Trophoblast cell (in vitro differentiated cells and primary cell): ENCODE measurements around the gene USO1.

Experiments used
- DNase-seq, 2 donors: peaks; one replicate each; pipeline ENCODE4 v3.0.0-alpha.2; 2016
- H2AFZ ChIP-seq: 2 replicates; pipeline ENCODE4 v1.6.1; 2013; ENCODE audit warnings: low read length, moderate library complexity, mild to moderate bottlenecking; ENCODE audit not compliant: insufficient read depth, poor library complexity
- H2AK5ac ChIP-seq: 2 replicates; pipeline ENCODE4 v1.6.1; 2013; ENCODE audit warnings: mild to moderate bottlenecking, low read length
- H2BK120ac ChIP-seq: 2 replicates; pipeline ENCODE4 v1.6.1; 2013; ENCODE audit warnings: low read length, mild to moderate bottlenecking, moderate library complexity; ENCODE audit not compliant: insufficient read depth, poor library complexity
- H2BK12ac ChIP-seq: 2 replicates; pipeline ENCODE4 v1.6.1; 2013; ENCODE audit warnings: mild to moderate bottlenecking, low read length, moderate library complexity
- H2BK5ac ChIP-seq: 2 replicates; pipeline ENCODE4 v1.6.1; 2013; ENCODE audit warnings: low read length, low read depth, moderate library complexity, mild to moderate bottlenecking; ENCODE audit not compliant: poor library complexity
- H3K14ac ChIP-seq: 2 replicates; pipeline ENCODE4 v1.6.1; 2013; ENCODE audit warnings: mild to moderate bottlenecking, low read length
- H3K18ac ChIP-seq: 2 replicates; pipeline ENCODE4 v1.6.1; 2013; ENCODE audit warnings: mild to moderate bottlenecking, low read length
- H3K23ac ChIP-seq: 2 replicates; pipeline ENCODE4 v1.6.1; 2013; ENCODE audit warnings: low read length
- H3K27ac ChIP-seq: 2 replicates; pipeline ENCODE4 v1.5.1; 2013; ENCODE audit warnings: low read depth, mild to moderate bottlenecking, inconsistent platforms, low read length, moderate library complexity
- H3K27me3 ChIP-seq: 2 replicates; pipeline ENCODE4 v1.6.1; 2013; ENCODE audit warnings: inconsistent platforms, mild to moderate bottlenecking, low read length, moderate library complexity; ENCODE audit not compliant: insufficient read depth
- H3K36me3 ChIP-seq, 2 experiments: 1 replicate in 1 of 2; 2 replicates in 1 of 2; pipeline ENCODE4 v1.6.1; 2013; ENCODE audit warnings: low read length in 2 of 2, mild to moderate bottlenecking in 2 of 2, moderate library complexity in 1 of 2; ENCODE audit not compliant: insufficient read depth in 2 of 2, control insufficient read depth in 1 of 2
- H3K4ac ChIP-seq: 2 replicates; pipeline ENCODE4 v1.6.1; 2013; ENCODE audit warnings: low read depth, mild to moderate bottlenecking, low read length, moderate library complexity
- H3K4me1 ChIP-seq, 2 experiments: 1 replicate in 1 of 2; 2 replicates in 1 of 2; pipeline ENCODE4 v1.6.1; 2013; ENCODE audit warnings: low read length in 2 of 2, mild to moderate bottlenecking in 2 of 2, moderate library complexity in 1 of 2; ENCODE audit not compliant: insufficient read depth in 2 of 2, control insufficient read depth in 1 of 2
- H3K4me2 ChIP-seq: 2 replicates; pipeline ENCODE4 v1.6.1; 2013; ENCODE audit warnings: inconsistent platforms, mild to moderate bottlenecking, low read length, moderate library complexity
- H3K4me3 ChIP-seq: 2 replicates; pipeline ENCODE4 v1.5.1; 2013; ENCODE audit warnings: mild to moderate bottlenecking, low read depth, low read length, inconsistent platforms
- H3K79me1 ChIP-seq: one replicate; pipeline ENCODE4 v1.6.1; 2013; ENCODE audit warnings: low read length
- H3K79me2 ChIP-seq: 2 replicates; pipeline ENCODE4 v1.6.1; 2013; ENCODE audit warnings: low read length, mild to moderate bottlenecking; ENCODE audit not compliant: control insufficient read depth, insufficient read depth, poor library complexity
- H3K9ac ChIP-seq: 2 replicates; pipeline ENCODE4 v1.6.1; 2013; ENCODE audit warnings: mild to moderate bottlenecking, low read length
- H3K9me3 ChIP-seq: 2 replicates; pipeline ENCODE4 v1.6.1; 2013; ENCODE audit warnings: low read depth, mild to moderate bottlenecking, control low read depth, inconsistent platforms, low read length; ENCODE audit not compliant: insufficient read depth
- H4K12ac ChIP-seq: 2 replicates; pipeline ENCODE4 v1.6.1; 2013; ENCODE audit warnings: low read depth, mild to moderate bottlenecking, low read length, moderate library complexity
- H4K8ac ChIP-seq: 2 replicates; pipeline ENCODE4 v1.6.1; 2013; ENCODE audit warnings: low read depth, mild to moderate bottlenecking, low read length, moderate library complexity
- H4K91ac ChIP-seq: one replicate; pipeline ENCODE4 v1.6.1; 2013; ENCODE audit warnings: low read depth, mild to moderate bottlenecking, low read length, moderate library complexity
- WGBS: extraction: QIAGEN DNeasy Blood & Tissue Kit; methylation state at CpG from one replicate; pipeline ENCODE4 v1.1.7; 2013; ENCODE audit warnings: missing lambda C conversion rate; ENCODE audit not compliant: insufficient read length, insufficient coverage; ENCODE audit errors: extremely low coverage; 5-methylcytosine and 5-hydroxymethylcytosine counted together

Gene USO1

DNA sequence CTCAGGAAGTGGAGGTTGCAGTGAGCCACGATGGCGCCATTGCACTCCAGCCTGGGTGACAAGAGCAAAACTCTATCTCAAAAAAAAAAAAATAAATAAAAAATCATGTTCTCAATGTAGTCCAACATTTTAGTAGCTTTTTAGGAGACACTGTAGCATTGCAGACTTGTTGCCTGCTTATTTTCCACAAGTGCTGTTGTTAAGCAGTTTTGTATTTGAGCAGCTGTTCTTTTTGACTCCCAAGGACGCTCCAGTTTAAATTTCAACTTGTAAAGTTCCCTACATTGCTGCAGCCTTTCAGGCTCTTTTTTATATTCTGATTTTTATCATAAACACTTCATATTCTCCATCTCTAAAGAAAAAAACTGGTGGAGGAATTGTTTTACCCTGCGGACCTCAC, 94.7 kb downstream of the USO1 start:
- Histone ChIP-seq H2BK5ac (no peak overlapping the region), H3K18ac (no peak overlapping the region), H3K23ac (no peak overlapping the region), H3K4ac (no peak overlapping the region), H2AK5ac (no peak overlapping the region), H3K79me2 (no peaks in the 10 kb centered on the region), H3K9ac (no peak overlapping the region), H2AFZ (no peak overlapping the region), H3K4me2 (no peak overlapping the region), H2BK12ac (no peak overlapping the region), H3K4me3 (no peak overlapping the region), H3K27ac (no peak overlapping the region), H2BK120ac (no peak overlapping the region), H4K12ac (no peak overlapping the region), H3K36me3 (peaks cover 6 to 13% of the 10 kb centered on the region in 2 experiments), H3K27me3 (no peaks in the 10 kb centered on the region), H3K9me3 (no peaks in the 10 kb centered on the region), H3K14ac (no peak overlapping the region), H4K91ac (no peak overlapping the region), H4K8ac (no peak overlapping the region), H3K4me1 (no peaks in the 10 kb centered on the region), H3K79me1 (no peaks in the 10 kb centered on the region)
- no CpG with 5 or more reads among the region's 4 CpGs for WGBS
- DNase-seq, result no peak

- no peak overlapping the region for H3K9ac ChIP-seq
- H2BK5ac ChIP-seq, result no peak overlapping the region
- H3K23ac ChIP-seq, result no peak overlapping the region
- H3K27me3 ChIP-seq, result no peaks in the 10 kb centered on the region
- no peak overlapping the region for H4K91ac ChIP-seq
- H3K18ac ChIP-seq, result no peak overlapping the region
- H3K27ac ChIP-seq, result no peak overlapping the region
- DNase-seq, result no peak
- no peak overlapping the region for H2BK120ac ChIP-seq
- H2AK5ac ChIP-seq, result no peak overlapping the region
- no peak overlapping the region for H3K14ac ChIP-seq
- H2AFZ ChIP-seq, result no peak overlapping the region
- no peaks in the 10 kb centered on the region for H3K79me1 ChIP-seq
- no peaks in the 10 kb centered on the region for H3K79me2 ChIP-seq
- peaks cover 4% of the 10 kb centered on the region in 2 experiments for H3K36me3 ChIP-seq
- no peaks in the 10 kb centered on the region for H3K9me3 ChIP-seq
- no peak overlapping the region for H2BK12ac ChIP-seq
- H4K12ac ChIP-seq, result no peak overlapping the region
- no peak overlapping the region for H3K4ac ChIP-seq
- no CpG with 5 or more reads among the region's 2 CpGs for WGBS
- no peak overlapping the region for H3K4me3 ChIP-seq
- H3K4me1 ChIP-seq, result no peaks in the 10 kb centered on the region
- H4K8ac ChIP-seq, result no peak overlapping the region
- H3K4me2 ChIP-seq, result no peak overlapping the region
Measured at GRCh38 chr4:75820197-75820596, 95.8 kb downstream of the USO1 start.

- WGBS, result no CpG with 5 or more reads among the region's 3 CpGs
Measured at GRCh38 chr4:75820676-75821075, 96.3 kb downstream of the USO1 start.

DNA sequence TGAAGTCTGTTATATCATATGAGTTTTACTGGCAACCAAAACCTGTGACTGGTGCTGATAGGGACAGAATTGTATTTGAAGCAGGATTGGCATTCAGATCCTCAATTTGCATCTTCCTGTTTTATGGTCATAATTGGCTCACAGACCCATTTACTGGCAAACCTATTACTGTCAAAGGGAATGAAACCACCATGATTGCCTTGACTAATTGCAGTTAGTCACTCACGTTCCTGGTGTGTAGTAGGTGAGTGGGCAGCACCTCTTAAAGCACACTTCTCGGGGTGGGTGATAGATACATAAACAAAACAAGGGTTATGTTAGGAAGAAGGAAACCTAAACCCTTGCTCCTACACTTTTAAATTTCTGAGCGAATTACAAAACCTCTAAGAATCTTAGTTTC, 96.8 kb downstream of the USO1 start:
- no peak overlapping the region for H3K4ac ChIP-seq
- H3K36me3 ChIP-seq, result no peaks in the 10 kb centered on the region
- no peak overlapping the region for H3K9ac ChIP-seq
- H2BK12ac ChIP-seq, result no peak overlapping the region
- H3K4me3 ChIP-seq, result no peak overlapping the region
- no peaks in the 10 kb centered on the region for H3K9me3 ChIP-seq
- no peak overlapping the region for H2AK5ac ChIP-seq
- H2AFZ ChIP-seq, result no peak overlapping the region
- H4K12ac ChIP-seq, result no peak overlapping the region
- no peak overlapping the region for H3K4me2 ChIP-seq
- H3K4me1 ChIP-seq, result no peaks in the 10 kb centered on the region
- no CpG with 5 or more reads among the region's 3 CpGs for WGBS
- H4K91ac ChIP-seq, result no peak overlapping the region
- H4K8ac ChIP-seq, result no peak overlapping the region
- no peak overlapping the region for H3K14ac ChIP-seq
- DNase-seq, result no peak
- no peaks in the 10 kb centered on the region for H3K79me1 ChIP-seq
- H3K18ac ChIP-seq, result no peak overlapping the region
- H3K27ac ChIP-seq, result no peak overlapping the region
- no peaks in the 10 kb centered on the region for H3K79me2 ChIP-seq
- H2BK120ac ChIP-seq, result no peak overlapping the region
- H3K27me3 ChIP-seq, result no peaks in the 10 kb centered on the region
- H3K23ac ChIP-seq, result no peak overlapping the region
- H2BK5ac ChIP-seq, result no peak overlapping the region

More at GRCh38 chr4:75820676-75821075, 96.3 kb downstream of the USO1 start:
- Histone ChIP-seq H4K12ac (no peak overlapping the region), H3K14ac (no peak overlapping the region), H4K91ac (no peak overlapping the region), H3K9ac (no peak overlapping the region), H4K8ac (no peak overlapping the region), H3K9me3 (no peaks in the 10 kb centered on the region), H3K27me3 (no peaks in the 10 kb centered on the region), H2AK5ac (no peak overlapping the region), H2AFZ (no peak overlapping the region), H3K23ac (no peak overlapping the region), H3K4ac (no peak overlapping the region), H3K79me2 (no peaks in the 10 kb centered on the region), H3K79me1 (no peaks in the 10 kb centered on the region), H2BK12ac (no peak overlapping the region), H3K36me3 (peaks cover 2 to 4% of the 10 kb centered on the region in 2 experiments), H3K4me2 (no peak overlapping the region), H2BK5ac (no peak overlapping the region), H3K18ac (no peak overlapping the region), H3K27ac (no peak overlapping the region), H3K4me3 (no peak overlapping the region), H3K4me1 (no peaks in the 10 kb centered on the region), H2BK120ac (no peak overlapping the region)
- no peak for DNase-seq
